NCI-H2171 treated with DMSO at 0.1 percent for 48 hours (cell line): ENCODE results near the gene STK33.

Experiments
- DNase-seq: peaks from one replicate; lab custom pipeline; 2025; lab: John Stamatoyannopoulos, UW

The STK33 gene

DNA sequence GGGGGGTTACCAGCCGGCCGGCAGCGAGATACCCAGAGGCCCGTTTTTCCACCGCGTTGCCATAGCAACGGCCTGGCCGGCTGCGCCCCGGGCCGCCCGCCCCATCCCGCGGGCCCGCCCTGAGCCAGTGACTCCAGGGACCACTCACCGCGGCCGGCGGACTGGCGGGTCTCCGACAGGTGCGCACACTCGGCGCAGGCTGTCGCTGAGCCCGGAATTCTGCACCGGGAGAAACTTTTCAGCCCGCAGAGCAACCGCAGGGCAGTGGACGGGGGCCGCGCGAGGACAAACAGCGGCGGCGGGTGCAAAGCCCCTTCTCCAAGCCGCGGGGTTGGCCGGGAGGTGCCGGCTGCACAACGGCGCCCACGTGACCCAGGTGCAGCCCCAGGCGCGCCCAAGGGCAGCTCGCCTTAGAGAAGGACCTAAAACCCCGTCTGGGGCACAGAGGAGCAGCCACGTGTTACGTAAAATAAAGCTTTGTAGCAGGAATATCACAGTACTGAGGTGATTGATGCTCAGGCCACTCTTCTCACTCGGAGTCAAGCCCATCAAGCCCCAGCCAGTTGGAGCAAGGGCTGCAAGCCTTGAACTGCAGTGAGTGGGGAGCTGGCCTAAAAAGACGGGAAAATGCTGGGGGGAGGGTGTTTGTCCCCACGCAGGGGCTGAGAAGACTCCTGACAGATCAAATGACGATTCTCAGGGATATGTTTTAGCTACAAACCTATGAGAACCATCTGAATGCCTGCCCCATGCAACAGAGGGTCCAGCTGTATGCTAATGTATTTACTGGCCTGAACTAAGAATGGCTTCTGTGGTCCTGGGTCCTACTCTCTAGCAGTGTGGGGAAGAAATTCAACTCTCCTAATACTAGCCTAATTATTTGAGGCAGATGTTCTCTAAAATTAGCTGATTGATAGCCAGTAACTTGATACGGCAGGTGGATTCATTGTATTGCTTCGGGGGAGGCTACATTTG is at the start of gene STK33:
TSS of gene STK33 (minus strand) at position 294 of the 975 bp plus-strand sequence. CDS start 119,323 bp downstream, outside the sequence.
- peak; percentile 86 for DNase-seq

DNA sequence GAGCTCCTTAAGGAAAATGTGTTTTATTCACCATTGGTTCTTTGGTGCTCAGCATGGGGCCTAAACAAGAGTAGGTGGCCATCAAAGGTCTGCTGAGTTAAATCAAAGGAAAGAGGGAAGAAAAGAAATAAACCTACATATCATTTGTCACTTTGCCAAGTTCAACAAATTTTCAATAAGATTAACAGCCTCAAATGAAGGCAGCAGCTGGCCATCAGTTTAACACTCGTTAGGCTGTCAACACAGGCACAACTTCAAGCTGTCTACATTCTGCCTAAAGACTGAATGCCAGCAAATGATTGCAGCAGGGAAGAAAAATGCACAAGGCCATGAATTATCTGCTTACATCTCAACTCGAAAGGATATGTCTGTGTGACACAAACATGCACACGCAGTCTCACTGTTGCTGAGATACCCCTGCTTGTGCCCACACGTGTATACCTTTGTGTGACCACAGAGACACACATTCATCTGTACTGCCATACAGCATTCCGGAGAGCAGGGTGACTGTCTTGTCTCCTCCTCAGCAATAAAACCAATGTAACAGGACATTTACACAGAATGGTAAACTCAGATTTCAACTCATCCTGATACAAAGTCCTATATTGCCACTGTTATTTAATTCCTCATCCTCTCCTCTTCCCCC is 48.3 kb upstream of the STK33 start:
- DNase-seq: peak; percentile 86

DNA sequence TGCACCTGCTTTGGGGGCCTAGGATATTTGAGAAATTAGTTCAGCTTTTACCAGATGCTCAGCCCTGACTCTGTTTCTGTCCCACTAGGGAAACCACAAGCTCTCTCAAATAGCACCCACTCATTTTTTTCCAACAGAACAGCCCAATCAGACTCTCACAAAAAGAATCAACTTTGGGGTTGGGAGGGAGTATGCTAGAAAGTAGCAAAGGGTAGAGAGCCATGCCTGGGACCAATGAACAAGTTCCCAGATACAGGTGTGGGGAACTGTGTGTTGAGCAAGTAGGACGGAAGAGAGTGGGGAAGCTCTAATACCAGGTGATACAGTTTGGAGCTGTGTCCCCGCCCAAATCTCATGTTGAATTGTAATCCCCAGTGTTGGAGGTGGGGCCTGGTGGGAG is 47.3 kb upstream of the STK33 start:
- peak; percentile 20 for DNase-seq

DNA sequence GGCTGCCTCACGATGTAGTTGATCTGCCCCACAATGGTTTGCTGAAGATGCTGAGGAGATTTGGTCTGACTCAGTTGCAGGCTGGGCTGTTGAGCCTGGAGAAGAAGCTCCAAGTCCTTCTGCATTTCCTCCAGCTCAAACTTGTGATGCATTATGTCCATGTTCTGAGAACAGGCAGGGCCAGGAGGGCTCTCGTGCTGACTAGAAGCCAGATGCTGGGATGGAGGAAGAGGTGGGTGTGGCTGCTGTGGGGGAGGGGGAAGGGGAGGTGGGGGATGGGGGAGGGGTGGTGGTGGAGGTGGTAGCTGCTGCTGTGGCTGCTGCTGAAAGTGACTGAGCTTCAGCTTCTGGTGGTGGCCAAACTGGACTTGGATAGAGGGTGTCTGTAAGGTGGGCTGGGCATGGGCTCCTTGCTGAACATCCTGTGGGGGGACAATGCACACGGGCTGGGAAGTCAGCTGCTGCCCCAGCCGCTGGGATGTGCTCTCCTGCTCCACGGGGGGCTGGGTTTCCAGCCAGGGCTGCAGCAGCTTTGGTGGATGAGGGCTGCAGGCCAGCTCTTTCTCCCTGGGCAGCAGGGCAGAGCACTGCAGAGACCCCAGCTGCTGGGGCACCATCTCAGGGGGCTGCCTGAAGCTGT is 46.4 kb upstream of the STK33 start:
- DNase-seq: no peak

DNA sequence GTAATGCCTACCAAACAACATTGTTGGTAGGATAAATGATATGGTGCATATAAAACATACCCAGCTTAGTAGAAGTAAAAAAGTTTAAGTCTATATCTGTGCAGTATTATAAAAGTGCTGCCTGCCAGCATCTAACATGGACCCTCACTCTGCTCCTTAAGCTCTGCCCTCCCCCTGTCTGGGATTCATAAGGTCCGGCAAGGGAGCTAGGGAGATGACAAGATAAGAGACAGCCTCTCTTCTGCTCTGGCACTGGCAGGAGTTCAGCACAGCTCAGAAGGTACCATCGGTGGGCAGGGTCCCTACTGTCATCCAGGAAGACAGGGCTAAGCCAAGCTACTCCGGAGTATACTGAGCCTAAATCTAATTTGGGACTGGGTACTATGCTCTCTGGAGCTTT is 45.6 kb upstream of the STK33 start:
- DNase-seq: no peak

DNA sequence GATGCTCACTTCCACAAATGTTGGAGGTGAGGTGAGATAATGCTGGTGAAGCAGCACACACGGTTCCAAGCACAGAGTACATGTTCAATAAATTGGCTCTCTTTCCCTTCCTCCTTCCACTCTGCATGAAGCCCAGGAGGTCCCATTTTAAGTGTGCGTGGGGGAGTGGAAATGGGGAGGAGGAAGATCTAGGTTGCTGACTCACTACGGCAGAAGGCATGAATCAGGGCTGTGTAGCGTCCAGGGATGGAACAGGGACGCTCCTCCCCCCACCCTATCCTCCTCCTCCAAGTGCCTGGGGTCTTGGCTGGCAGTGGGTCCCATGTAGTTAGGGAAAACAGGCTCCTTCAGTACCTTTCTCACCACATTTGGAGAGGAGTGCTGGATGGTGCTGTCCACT is 44.3 kb upstream of the STK33 start:
- DNase-seq: no peak

DNA sequence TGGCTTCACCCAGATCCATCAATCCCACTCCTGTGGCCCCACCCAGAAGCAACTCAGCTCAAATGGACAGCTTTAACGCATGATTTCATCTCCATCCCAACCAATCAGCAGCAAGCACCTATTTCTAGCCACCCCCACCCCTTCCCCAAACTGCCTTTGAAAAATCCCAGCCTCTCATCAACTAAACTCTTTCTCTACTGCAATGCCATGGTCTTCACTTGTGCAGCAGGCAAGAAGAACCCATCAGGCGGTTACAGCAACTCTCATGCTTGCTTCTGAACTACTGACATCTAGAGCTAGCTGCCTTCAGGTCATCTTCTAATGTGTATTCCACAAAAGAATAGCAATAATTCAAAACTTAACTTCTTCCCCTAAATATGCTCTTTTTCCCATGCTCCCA is 42.1 kb upstream of the STK33 start:
- no peak for DNase-seq

DNA sequence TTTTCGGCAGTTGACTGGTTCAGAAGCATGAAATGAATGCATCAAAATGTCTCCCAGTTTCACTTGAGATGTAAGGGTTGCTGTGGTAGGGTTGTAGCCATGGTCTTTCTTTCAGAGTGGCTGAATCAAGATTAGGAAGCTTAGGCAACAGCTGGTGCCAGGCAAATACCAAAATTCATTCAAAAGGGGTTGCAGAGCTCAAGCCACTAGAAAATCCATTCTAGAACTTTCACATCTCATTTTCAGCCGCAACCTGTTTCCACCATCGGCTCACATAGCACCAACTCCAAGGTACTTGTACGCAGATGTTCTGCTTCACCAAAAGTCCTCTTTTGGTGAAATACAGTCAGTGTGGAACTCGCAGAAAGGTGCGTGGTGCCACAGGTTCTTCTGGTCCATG is 40.5 kb upstream of the STK33 start:
- no peak for DNase-seq

DNA sequence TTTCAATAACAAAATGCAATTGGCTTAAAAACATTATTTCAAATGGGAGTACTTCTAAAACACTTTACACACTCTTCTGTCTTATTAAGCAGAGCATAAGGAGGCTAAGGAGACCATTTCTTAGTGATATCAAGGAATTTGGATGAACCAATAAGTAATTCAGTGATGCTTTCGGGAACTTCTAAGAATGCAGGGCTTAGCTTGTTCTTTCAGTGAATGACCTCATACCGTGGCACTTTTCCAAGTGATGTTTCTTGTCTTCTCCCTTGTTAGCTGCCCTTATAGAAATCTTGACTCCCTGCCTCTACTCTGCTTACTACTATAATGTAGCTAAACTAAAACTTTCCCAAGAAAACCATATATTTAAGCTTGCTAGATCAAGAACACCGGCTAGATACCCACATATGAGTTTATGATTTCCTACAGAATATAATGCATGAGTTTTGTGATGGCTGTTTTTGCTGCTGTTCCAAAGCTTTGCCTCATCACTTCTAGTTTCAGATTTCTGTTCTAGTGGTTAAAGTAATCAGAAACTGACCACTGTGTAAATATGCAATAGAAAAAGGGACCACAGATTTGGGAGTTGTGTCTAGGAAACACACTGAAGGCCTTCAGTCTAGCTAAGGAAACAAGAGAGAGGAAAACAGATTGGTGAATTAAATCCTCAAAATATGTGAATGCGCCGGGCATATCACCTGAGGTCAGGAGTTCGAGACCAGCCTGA is 37.5 kb upstream of the STK33 start:
- no peak for DNase-seq

DNA sequence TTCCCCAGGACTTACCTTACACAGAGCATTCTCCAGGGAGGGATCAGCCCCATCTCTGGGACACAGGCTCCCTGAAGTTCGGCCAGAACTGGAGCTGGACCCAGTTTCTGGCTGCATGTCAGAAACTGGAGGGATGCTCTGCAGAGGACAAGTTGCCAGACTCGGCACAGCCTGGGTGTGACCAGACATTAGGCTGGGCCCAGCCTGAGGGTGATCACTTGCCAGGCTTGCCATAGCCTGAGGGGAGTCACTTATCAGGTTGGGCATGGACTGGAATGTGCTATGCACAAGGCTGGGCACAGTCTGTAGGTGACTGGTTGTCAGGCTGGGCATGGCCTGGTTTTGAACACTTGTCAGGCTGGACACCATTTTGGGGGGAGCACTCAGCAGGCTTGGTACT is 30.7 kb upstream of the STK33 start:
- DNase-seq: no peak

DNA sequence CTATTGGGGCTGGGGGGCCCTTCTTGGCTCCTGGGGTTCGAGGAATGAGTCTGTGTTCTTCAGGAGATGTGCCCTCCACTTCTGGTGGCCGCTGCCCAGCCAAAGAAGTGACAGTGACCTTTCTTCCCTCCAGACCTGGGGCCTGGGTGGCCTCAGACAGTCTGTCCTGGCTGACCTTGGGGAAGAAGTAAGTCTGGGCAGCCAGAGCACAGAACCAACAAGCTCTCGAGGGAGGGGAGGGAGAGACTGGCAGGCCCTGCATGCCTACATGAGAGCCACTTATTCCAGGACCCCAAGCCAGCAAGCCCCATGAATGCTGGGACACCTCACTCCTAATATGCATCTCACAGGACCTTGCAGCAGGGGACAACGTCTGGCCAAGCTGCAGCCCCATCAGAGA is 27.1 kb upstream of the STK33 start:
- DNase-seq: no peak

DNA sequence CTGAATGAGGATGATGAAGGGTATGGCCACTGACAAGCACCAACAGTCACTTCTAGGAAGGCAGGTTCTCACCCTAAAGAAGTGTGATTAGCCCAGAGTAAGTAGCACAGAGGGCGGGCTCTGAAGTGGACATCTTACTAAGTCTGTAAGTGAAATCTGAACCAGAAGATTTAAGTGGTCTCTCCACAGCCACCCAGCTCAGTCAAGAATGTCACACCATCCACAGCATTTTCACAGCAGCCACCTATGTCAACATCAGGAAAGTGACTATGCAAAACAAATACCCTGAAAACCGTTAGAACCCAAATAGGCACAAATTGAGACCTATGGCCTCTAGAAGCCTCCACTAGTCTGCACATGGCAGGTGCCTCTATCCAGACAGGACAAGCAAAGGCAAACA is 23.0 kb upstream of the STK33 start:
- DNase-seq: no peak

DNA sequence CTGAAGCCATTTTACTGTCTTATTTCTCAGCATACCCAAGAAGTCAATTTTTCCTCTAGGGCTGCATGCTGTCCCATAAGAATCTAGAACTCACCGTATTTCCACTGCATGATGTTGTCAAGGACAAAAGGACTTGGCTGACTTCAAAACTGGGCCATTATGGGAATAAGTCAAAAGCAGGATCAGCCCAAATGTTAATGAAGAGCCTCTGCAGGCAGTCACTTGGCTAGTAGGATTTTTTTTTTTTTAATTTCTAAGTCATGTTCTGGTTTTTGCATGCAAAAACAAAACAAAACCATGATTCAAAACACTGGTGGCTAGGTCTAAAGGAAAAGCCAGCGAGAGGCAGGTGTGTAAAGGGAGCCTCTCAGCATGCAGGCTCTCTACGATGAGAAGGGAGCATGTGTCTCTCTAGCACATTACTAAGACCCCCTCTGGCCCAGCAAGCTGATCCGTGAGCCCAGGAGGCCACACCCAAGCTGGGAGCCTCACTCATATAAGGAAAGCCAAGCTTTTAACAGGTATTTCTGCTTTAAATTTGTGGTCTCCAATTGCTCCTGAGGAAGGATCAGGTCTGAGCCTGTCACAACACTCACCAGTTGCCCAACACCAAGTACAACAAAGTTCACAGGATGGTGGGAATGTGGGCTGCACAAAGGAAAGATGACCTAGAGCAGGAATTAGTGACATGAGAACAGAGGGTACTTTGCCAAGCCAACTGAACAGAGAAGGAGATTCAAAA is 21.4 kb upstream of the STK33 start:
- no peak for DNase-seq

DNA sequence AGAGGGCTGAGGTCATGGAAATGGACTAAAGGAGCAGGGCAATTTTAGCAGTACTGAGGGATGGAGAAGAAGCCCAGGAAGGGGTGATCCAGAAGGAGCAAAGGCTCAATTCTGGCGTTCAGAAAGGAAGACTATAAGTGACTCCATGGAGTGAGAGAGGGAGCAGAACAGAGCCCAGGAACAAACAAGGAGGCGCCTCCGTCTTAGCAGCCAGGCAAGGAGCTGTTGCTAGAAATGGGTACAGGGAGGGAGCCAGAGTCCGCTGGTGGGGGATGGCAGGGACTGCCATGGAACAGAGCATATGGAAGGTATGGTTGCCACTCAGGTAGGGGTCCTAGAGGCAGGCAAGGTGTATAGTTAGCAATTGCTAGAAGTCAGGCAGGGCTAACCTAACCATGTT is 20.5 kb upstream of the STK33 start:
- DNase-seq: no peak

DNA sequence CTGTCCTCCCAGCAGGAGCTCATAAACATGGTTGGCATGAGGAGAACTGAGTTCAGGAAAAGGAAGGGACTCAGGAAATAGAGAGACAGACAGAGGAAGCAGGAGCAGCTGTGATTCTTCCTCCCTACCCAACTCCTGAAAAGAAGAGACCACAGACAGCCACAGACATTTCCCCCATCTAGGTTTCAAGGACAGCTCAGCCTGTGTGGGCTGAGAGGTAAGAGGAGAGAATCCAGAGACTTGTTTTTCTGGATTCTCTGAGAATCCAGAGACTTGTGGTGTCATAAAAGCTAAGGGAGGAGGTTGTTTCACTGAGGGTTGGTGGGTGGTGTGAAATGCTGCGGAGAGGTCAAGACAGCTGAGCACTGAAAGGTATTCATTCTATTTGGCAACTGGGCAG is 19.0 kb upstream of the STK33 start:
- no peak for DNase-seq

DNA sequence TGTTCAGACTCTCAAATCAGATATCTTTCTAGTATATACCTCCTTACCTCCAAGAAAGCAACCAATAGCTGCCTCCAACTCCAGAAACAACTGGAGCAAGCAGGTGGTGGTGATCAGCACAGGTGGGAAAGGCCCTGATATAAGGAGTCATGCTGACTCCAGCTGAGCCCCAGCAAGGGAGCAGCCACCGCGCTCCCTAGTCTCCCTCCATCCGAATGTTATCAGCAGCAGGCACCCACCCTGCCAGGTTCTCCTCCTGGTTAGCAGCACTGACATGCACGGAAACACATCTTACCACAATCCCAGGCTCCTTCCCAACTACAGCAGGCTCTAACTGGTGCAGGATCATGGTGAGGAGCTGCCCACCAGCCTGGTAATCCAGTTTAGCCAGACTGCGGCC is 18.5 kb upstream of the STK33 start:
- peak; percentile 25 for DNase-seq

DNA sequence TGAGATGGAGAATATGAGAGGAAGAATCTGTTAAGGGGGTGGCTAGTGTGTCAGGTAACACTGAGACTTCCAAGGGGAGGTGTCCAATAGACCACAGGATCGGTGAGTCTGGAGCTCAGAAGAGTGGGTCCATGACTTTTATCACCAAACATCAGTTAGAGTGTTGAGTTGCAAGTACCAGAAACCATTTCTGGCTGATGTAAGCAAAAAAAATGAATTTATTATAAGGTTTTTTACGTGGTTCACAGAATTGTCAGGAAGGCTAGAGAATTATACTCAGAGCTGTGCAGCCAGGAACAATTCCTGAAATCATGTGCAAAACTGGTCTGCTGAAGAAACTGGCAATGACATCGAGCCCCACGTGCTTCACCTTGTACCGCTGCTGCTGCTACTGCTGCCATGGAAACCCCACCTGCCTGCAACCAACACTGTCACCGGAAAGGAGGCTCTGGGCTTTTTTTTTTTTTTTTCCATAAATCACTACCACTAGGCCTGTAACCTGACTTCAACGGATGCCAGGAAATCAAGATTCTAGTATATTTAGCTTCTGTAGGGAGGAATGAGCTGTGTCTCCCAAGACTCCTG is 16.6 kb upstream of the STK33 start:
- peak; percentile 88 for DNase-seq

DNA sequence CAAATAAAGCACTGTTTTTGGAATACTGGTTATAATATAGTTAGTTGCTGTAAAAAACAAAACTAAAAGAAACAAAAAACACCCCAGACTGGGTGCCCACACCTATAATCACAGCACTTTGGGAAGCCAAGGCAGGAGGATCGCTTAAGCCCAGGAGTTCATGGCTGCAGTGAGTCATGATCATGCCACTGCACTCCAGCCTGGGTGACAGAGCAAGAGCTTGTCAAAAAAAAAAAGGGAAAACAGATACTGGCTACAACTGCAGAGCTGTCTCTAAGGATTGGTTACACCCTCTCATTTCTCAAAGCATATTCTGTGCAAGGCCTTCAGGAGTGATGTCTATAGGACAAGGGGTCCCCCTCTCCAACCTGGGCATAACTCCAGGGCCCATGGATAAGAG is 14.6 kb upstream of the STK33 start:
- peak; percentile 29 for DNase-seq

DNA sequence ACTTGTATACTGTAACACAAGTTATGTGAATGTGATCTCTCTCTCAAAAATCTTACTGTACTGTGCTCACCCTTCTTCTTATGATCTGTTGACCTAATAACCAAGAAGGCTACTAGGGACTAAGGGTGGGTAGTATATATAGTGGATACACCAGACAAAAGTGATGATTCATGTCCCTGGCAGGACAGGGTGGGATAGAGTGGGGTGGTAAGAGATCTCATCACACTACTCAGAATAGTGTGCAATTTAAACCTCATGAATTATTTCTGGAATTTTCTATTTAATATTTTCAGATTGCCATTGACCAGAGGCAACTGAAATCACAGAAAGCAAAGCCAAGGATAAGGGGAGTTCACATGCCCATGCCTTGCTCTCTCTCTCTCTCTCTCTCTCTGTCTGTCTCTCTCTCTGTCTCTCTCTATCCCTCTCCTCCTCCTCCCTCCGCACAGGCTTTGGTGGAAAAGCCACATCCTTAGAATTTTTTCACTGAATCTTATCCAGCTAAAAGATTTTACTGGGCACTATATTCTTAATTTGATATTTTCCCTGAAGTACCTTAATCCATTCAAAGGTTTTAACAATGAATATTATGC is 12.0 kb upstream of the STK33 start:
- DNase-seq: no peak

DNA sequence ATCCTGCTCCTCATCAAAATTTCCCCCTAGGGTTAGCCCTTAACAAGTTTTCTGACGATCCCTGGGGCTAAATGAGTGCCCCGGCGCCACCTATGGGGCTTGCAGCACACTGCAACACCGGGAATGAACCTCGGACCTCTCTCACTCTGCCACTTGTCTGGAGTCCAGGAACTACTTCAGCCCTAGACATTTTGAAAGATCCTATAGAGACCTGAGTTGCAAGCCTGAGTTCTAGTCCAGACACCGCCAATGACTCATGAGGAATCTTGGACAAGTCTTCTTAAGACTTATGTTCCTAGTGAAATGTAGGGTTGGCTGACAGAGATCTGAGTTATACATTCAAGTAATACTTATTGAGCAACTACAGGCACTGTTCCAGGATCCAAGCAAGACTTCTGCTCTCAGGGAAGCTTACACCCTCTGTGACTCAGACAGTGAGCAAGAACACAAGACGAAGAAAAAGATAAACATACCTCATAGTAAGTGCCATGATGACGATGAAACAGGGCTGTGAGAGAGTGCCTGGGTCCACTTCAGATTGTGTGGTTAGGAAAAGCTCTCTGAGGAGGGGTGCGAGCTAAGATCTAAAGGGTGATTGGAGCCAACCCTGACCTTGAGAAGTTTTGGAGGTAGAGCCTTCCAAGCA is 10.2 kb upstream of the STK33 start:
- peak; percentile 19 for DNase-seq
